ENCODE results near the gene KSR1.
"Not testable (repeated sequence)": the region's sequence is repeated elsewhere in the genome, so short reads cannot be mapped to it uniquely, and the experiment has no call there.

KSR1 gene

GRCh38 chr17:27621942-27622559 lies 165.8 kb downstream of the KSR1 start:
- no peak for DNase-seq

GRCh38 chr17:27622986-27623385 lies 166.7 kb downstream of the KSR1 start:
- no peak for DNase-seq

GRCh38 chr17:27623614-27624013 lies 167.4 kb downstream of the KSR1 start:
- no peak for DNase-seq

- no peak for DNase-seq
Measured at GRCh38 chr17:27624539-27624938, 168.3 kb downstream of the KSR1 start.

- no peak for DNase-seq
Measured at GRCh38 chr17:27625856-27626255, 169.6 kb downstream of the KSR1 start.

- DNase-seq, result no peak
Measured at GRCh38 chr17:27627514-27627913, 171.3 kb downstream of the KSR1 start.

- DNase-seq, result no peak
Measured at GRCh38 chr17:27628376-27628775, 172.1 kb downstream of the KSR1 start.

- DNase-seq, result not testable (repeated sequence)
Measured at GRCh38 chr17:27629260-27629659, 173.0 kb downstream of the KSR1 start.

GRCh38 chr17:27630607-27631410 lies 174.6 kb downstream of the KSR1 start, which contains the start of gene LGALS9:
Gene LGALS9, plus strand, starts transcription at chr17:27631188. Its CDS starts 78 bp downstream, at chr17:27631266.
- peak; percentile 59 for DNase-seq

- no peak for DNase-seq
Measured at GRCh38 chr17:27631411-27631760, 175.1 kb downstream of the KSR1 start.

GRCh38 chr17:27631897-27632725 lies 175.9 kb downstream of the KSR1 start:
- no peak for DNase-seq

GRCh38 chr17:27632766-27633165 lies 176.5 kb downstream of the KSR1 start:
- DNase-seq, result not testable (repeated sequence)

GRCh38 chr17:27633312-27634025 lies 177.2 kb downstream of the KSR1 start:
- no peak for DNase-seq

- DNase-seq, result no peak
Measured at GRCh38 chr17:27634026-27634335, 177.7 kb downstream of the KSR1 start.

GRCh38 chr17:27634776-27635175 lies 178.5 kb downstream of the KSR1 start:
- no peak for DNase-seq

- no peak for DNase-seq
Measured at GRCh38 chr17:27635275-27635823, 179.1 kb downstream of the KSR1 start.

GRCh38 chr17:27636005-27636520 lies 179.8 kb downstream of the KSR1 start:
- not testable (repeated sequence) for DNase-seq

GRCh38 chr17:27637818-27638217 lies 181.6 kb downstream of the KSR1 start:
- not testable (repeated sequence) for DNase-seq

GRCh38 chr17:27638415-27638914 lies 182.2 kb downstream of the KSR1 start:
- not testable (repeated sequence) for DNase-seq

- DNase-seq, result no peak
Measured at GRCh38 chr17:27640790-27641189, 184.5 kb downstream of the KSR1 start.

GRCh38 chr17:27644586-27644985 lies 188.3 kb downstream of the KSR1 start:
- no peak for DNase-seq

- DNase-seq, result not testable (repeated sequence)
Measured at GRCh38 chr17:27645621-27646020, 189.4 kb downstream of the KSR1 start.
